ENCODE data around the gene ZNF598.

DNA sequence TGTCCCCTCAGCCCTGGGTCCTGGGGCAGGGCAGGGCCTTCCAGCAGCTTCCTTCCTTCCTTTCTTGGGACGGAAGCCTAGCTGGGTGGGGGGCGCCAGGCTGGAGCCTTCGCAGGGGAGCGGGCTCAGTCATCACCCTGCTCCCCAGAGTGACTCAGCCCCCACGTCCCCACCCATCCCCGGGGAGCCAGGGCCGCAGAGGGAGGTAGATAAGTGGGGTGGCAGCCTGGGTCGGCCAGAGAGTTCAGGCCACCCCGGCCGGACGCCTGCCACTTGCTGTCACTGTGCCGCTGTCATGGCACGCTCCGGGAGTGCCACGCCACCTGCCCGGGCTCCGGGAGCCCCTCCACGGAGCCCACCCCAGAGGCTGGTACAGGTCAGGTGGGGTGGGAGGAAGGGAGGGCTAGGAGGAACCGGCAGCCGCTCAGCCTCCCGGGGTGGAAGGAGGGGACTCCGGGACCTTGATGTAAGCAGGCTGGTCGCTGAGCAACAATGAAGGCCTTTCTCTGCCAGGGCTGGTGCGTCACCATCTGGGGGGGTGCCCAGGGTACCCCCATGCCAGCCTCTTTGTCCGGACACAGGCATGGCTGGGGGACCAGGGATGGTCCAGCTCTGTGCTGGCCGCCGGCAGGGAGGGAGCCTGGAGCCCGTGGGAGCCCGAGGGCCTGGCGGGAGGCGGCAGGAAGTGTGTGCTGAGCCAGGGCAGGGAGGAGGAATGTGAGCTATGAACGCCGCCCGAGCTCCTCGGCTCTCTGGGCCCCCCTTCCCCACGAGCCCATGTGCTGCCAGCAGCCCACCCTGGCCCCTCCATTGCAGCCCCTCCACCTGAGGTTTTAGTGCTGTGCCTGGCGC lies 23.7 kb upstream of the ZNF598 start:
- TF ChIP-seq, protein P1, sequence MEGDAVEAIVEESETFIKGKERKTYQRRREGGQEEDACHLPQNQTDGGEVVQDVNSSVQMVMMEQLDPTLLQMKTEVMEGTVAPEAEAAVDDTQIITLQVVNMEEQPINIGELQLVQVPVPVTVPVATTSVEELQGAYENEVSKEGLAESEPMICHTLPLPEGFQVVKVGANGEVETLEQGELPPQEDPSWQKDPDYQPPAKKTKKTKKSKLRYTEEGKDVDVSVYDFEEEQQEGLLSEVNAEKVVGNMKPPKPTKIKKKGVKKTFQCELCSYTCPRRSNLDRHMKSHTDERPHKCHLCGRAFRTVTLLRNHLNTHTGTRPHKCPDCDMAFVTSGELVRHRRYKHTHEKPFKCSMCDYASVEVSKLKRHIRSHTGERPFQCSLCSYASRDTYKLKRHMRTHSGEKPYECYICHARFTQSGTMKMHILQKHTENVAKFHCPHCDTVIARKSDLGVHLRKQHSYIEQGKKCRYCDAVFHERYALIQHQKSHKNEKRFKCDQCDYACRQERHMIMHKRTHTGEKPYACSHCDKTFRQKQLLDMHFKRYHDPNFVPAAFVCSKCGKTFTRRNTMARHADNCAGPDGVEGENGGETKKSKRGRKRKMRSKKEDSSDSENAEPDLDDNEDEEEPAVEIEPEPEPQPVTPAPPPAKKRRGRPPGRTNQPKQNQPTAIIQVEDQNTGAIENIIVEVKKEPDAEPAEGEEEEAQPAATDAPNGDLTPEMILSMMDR (IDR thresholded peaks at IDR 0.05): no peak
- TF ChIP-seq POLR2A (IDR thresholded peaks at IDR 0.05; ENCODE audit: low read length) (0 out of 2 replicates have a peak, but pooled peaks have one; percentile 11), CBX2 (IDR thresholded peaks at IDR 0.05; ENCODE audit: borderline replicate concordance, low read depth) (no peak), KDM1A (IDR thresholded peaks at IDR 0.05; ENCODE audit: low read depth) (no peak), SMC3 (IDR thresholded peaks at IDR 0.05) (no peak)
- TF ChIP-seq, protein P2, sequence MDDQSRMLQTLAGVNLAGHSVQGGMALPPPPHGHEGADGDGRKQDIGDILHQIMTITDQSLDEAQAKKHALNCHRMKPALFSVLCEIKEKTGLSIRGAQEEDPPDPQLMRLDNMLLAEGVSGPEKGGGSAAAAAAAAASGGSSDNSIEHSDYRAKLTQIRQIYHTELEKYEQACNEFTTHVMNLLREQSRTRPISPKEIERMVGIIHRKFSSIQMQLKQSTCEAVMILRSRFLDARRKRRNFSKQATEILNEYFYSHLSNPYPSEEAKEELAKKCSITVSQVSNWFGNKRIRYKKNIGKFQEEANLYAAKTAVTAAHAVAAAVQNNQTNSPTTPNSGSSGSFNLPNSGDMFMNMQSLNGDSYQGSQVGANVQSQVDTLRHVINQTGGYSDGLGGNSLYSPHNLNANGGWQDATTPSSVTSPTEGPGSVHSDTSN (IDR thresholded peaks at IDR 0.05): no peak
